HG02885 (cell line): Measurements from ENCODE around the gene C6orf132.

Experiments
- ATAC-seq: cut with Tn5 transposase; IDR thresholded peaks from one replicate; pipeline ENCODE4 v1.9.1; 2021; ENCODE audit warnings: mild to moderate bottlenecking; ENCODE audit not compliant: unreplicated experiment, poor library complexity

C6orf132 gene

DNA sequence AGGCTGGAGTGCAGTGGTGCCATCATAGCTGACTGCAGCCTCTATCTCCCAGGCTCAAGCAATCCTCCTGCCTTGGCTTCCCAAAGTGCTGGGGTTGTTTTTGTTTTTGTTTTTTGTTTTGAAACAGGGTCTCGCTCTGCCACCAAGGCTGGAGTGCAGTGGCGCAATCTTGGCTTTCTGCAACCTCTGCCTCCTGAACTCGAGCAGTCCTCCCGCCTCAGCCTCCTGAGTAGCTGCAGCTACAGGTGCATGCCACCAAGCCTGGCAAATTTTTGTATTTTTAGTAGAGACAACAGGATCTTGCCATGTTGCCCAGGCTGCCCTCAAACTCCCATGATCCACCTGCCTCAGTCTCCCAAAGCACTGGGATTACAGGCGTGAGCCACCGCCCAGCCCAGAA is 4.2 kb downstream of the C6orf132 start:
- no peak for ATAC-seq

DNA sequence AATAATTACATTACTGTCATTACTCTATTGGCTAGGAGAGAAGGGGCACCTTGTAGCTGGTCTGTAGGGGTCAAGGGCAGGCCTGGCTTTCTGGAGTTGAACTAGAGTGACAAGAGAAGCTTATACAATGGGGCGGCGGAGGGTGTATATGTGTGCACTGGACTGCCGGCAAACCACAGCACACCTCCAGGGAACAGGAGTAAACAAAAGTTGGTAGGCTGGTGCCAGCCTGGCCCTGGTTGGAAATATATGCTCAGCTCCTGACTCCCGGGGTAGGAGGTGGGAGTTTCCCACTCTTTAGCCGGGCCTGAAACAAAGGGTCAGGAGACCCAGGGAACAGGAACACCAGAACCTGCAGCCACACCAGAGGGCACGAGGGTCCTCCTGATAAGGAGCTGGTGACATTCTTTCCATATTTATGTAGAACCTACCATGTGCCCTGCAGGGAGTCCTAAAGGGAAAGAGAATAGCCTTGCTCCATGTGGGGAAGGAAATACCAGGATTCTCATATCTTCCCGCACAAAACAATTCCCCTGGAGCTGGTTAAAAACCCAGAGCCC is 5.1 kb downstream of the C6orf132 start:
- ATAC-seq = no peak

DNA sequence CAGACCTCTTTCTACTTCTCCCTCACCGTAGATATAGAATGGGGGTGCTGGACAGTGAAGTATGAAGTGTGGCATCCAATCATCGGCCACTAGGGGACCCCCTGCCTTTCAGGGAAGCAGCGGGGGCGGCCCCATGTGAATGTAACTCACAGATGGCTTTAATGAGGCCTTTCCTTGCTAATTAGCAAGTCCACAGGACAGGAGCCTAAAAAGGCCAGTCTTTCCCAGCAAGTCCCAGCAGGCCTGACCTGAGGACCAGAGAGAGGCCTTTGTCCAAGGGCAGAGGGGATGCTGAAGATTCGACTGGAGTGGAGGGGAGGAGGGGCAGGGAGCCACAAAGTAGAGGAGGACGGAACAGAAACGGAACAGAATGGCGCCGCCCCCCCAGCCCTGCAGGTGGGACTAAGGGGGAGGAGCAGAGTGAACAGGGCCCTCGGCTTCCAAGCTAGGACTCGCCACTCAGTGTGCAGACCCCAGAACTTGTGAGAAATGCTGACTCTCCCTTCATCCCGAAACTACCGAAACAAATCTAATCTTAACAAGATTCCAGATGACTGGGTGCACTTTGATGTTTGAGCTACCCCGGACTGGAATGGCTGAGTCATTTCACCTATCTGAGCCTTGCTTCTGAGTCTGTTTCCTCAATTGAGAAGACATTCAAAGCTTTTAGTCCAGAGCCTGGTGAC is 5.8 kb downstream of the C6orf132 start:
- ATAC-seq = no peak

DNA sequence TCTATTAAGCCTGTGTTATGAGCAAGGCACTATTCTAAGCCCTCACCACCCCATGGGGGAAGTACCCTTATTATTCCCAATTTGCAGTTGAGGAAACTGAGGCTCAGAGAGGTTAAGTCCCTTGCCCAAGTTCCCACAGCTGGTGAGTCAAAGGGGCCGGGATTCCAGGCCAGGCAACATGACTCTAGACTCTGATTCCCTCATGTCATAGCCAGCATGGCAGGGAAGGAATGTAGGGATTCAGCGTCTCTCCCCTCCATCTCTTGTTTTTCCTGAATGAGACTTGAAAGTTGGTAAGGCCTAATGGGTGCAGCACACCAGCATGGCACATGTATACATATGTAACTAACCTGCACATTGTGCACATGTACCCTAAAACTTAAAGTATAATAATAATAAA is 6.7 kb downstream of the C6orf132 start:
- ATAC-seq = no peak

DNA sequence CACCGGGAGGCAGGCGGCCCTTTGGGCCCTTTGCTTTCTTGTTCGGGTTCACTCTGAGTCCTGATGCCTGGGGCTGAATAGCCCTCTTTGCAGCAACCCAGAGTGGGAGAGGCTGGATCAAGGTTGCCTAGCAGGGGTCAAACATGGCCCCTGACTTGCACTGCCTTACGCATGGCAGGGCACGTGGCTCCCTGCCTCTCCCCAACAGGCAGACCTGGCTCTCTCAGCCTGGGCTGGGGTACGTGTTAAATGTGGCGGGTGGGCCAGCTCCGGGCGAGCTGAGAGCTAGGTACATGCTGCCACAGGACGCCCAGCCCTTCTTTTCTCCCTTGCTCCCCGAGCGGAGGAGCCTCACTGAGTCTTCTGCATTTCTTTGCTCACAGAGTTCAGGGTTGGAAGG is 7.3 kb downstream of the C6orf132 start:
- ATAC-seq = no peak

DNA sequence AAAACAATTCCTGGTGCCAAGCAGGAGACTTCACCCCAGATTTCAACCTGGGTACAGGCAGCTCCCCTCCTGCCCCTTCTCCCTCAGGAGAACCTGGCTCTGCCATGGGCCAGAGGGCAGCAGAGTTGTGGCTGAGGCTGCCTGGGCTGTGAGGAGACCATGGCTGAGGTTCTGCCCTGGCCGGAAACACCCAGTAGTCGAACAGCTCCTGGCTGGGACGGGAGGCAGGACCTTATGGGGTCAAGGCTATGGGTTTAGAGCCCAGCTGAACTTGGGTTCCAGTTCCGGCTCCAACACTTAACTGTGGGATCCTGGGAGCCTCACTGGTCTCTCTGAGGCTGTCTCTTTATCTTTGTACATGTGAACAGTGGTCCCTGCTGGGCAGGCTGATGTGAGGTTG is 8.5 kb downstream of the C6orf132 start:
- no peak for ATAC-seq

DNA sequence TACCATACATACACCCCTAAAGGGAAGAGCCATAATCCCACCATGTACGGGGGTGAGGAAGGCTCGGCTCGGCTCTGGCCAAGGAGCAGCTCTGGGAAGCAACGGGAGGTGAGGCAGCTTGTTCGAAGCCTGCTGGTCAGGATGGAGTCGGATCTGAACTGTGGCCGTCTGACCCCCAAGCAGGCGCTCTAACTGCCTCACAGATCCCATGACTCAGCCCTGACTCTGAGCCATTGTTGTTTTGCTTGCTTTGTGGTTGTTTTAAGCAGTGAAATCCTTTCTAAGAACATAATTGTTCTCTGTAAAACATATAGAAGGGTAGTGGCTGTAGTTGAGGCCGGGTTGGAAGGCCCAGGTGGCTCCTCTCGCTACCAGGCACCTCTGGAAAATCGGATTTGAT is 10.9 kb downstream of the C6orf132 start:
- ATAC-seq = no peak

DNA sequence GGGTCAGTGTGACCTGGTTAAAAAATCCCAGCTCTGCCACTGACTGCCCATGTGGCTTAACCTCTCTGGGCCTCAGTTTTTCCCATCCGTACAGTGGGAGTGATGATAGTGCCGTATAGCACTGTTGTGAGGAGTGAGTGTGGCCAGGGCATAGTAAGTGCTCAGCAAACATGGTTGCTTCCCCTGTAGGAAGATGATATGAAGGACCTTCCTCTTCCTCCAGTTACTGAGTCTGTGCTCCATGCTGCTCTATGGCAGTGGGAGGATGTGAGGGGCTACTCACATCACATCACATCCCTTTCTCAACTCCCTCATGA is 13.1 kb downstream of the C6orf132 start:
- no peak for ATAC-seq

DNA sequence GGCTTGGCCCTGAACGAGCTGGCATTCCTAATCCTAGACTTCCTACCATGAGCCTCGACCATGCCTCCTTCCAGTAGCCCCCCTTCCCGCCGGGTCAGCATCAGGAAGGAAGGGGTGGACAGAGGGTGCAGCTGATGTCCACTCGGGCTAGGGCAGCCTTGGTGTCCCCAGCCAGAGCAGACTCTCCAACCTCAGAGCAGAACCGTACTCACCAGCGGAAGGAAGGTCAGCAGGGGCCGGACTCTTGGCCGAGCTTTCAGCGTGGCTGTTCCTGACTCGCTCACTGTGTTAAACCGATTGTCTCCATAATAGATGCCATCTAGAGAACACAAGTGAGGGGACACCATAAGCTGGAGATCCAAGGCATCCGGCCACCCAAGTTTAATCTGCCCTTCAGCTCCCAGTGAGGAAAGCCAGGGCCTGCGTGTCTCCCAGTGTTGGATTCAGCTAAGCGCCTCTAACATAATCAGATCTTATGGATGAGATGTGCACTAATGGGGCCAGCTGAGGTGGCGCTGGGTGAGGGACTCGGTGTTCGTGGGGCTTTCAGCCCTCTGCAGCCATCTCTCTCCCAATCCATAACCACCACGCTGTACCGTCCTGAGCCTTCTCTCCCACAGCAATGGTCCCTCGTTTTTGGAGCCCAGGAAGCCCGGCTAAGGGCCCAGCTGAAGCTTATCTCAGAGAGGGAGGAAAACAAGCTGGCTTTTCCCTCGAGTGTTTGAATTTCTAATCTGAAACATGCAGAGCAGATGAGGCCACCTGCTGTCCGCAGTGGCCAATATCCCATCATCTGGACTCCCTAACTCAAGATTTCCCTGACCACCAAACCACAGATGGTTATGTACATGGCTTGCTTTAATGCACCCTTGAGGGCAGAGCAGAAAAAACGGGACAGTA is 13.7 kb downstream of the C6orf132 start:
- no peak for ATAC-seq

DNA sequence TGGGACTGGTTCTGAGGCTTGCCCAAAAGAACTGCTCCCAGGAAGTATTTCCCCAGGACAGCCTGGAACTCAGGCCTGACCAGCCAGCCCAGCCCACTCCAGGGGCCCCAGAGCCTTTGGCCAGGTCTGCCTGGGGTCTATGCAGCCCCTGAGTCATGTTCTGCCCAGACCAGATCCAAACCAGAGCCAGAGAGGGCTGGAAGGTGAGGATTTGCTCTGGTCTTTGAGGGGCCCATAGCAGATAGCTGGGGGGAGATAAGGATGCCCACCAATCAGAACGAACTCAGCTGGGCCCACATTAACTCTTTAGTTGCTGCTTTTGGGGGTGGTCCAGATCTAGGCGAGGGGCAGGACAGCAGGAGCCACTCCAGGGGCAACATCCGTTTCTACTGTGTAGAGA is 16.8 kb downstream of the C6orf132 start:
- ATAC-seq = no peak

DNA sequence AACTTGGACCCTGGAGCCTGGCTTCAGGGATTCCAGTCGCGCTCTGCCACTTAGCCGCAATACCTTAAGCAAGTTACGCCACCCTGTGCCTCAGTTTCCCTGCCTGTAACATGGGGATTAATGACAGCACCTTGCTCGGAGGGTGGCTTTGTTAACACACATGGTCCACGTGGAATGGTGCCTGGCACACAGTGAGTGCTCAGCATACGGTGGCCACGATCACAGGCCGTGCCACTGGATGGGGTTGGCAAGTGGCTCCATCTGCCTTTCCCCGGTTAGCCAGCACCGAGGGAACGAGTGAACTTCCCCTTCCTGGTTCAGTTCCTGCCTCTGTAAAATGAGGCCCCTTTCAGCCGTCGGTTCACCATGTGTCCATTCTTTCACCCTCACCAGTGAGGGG is 17.2 kb downstream of the C6orf132 start:
- no peak for ATAC-seq

DNA sequence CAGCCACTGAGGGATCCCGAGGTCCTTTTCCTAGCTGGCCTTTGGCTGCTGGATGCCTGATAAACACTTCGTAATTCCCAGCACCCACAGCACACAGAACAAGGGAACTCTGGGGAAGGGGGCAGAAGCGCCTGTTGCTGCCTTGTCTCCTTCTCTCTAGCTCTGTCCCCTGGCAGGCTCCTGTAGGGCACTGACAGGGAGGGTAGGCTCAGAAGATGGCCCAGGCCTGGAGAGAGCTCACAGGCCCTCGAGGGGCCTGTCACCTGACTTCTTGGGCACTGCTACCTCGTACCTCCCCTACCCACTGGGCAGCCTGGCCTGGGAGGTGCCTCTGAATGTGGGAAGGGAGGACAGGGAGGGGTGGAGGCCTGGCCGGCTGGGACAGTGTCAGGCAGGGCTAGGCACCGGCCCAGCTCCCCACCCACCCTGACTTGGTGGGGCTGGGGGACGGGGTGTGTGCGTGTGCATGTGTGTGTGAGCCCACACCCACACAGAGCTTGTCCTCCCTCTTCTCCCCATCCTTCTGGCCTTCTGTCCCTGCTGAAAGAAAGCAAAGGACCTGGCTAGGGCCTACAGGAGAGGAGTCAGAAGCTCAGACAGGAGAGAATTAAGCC is 18.1 kb downstream of the C6orf132 start:
- ATAC-seq = no peak

DNA sequence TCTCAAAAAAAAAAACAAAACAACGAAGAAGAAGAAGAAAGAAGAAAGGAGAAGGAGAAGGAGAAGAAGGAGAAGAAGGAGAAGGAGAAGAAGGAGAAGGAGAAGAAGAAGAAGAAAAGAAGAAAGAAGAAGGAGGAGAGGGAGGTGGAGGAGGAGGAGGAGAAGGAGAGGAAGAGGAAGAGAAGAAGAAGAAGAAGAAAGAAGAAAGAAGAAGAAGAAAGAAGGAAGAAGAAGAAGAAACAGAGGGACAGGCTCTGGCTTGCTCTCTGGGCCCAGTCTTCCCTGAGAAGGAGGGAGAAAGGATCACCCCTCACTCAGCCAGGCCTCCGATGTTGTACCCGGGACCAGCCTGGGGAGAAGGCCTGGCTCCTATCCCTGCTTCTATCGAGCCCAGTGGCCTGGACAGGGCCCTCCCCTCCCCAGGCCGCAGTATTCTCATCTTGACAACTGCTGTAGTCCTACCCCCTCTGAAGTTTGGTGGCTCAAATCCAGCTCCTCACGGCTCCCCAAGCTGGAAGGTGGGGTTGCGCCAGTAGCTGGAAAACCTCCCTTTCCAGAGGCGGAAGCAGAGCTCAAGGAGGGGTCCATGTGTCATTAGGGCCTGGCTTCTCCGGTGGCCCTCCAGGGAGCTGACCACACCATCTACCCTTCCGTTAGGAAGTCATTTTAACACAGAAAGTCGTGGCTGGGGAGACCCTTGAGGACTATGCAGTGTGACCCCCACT is 18.9 kb downstream of the C6orf132 start:
- no peak for ATAC-seq

DNA sequence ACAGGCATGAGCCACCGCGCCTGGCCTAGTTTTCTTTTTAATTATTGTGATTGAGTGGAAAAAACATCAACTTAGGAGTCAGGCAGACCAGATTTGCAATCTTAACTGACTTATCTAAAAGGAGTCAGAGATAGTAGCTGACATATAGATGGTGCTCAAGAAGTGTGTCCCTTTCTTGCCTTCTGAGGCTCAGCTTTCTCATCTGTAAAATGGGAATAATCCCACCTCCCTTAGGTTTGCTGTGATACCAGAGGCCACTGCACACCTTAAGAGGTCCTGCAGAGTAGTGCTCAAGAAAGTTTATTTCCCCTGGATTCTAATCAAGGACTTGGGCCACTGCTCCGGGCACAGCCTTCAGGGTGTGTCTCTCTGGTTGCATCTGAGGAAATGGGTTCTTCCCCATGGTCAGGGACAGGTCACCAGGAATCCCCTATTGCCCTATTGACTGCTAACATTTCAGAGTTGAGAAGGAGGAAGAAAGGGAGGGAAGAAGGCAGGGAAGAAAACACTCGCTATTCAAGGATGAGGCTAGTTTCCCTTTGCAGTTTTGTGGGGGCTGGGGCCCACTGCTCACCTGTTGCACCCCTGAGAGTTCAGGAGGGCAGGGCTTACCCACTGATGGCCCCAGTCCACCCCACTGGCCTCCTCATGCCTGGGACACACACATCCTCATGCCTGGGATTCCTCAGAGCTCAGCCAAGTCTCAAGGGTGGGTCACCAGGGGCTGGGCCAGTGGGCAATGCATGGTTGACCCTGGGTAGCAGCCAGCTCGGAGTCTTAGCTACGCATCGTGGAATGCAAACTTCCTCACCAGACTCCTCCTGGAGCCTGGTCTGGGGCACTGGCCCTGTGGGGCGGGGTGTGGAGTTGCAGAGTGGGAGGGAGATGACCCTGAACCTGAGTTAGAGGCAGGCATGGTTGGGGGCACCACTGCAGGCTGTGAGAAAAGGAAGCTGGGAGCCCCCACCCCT is 21.2 kb downstream of the C6orf132 start:
- ATAC-seq = no peak

DNA sequence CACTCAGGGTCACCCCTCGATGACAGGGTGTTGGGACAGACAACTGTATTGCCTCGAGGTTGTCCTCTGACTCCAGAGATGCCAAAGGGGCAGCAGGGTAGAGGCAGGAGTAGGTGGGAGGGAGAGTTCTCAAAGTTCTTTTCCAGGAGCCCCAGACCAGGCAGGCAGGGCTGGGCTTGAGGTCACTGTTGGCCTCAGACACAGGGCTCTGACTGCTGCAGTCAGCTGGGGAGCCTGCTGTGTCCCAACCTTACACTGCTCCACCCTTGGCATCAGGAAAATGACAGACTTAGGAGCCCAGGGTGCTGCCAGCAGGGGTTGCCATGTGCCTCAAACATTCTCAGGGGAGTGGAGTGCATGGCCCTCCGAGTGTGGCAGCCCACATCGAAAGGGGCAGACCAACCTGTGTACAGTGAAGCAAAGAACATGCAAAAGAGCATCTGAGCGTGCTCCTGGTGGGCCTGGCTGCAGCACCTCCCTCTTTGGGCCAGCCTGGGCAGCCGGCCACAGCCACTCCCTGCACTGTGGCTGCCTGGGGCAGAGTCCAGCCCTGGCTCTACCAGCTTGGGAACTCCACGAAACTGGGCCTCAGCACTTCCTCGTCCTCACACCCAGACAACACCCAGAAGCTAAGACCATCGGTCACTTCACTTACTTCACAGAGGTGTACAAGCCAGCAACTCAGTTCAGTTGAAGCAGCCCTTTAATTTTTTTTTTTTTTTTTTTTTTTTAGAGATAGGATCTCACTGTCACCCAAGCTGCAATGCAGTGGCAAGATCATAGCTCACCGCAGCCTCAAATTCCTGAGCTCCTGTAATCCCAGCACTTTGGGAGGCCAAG is 24.0 kb downstream of the C6orf132 start:
- ATAC-seq = no peak

DNA sequence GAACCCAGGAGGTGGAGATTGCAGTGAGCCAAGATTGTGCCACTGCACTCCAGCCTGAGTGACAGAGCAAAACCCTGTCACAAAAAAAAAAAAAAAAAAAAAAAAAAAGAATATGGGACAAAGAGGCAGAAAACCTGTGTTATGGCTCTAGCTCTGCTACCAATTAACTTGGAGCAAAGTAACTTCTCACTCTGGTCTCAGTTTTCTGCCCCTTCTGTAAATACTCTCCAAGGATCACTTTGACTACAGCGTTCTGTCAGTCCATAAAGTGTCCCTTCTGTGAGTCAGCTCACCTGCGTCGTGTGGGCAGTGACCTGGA is 24.6 kb downstream of the C6orf132 start:
- no peak for ATAC-seq

DNA sequence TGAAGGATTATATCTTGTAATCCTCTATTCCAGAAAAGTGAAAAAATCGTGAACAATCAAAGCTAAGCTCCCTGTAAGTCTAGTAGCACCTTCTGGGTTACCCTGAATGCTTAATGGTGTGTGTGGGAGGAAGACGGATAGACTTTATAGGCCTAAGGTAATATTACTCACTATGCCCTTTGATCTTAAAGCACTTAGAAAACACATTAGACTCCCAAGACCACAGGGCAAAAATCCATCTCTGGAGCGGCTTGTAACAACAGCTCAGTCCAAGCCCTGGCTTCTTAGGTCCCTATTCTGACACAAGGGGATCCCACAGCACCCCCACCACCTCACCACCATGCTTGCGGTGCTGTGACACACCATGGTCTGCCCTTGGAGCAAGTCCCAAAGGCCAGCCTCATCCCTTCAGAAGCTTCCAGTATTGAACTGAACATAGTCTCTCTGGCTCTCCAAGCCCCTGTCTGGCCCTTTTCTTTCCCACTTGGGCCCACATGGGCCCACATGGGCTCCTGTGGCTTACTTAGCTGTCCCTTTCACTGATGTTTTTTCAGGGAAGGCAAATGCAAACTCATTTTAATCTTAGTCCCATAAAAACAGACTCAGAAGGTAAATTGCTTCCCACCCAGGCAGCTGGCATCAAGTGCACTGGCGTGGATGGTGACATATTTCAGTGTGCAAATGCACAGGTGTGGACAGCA is 28.3 kb downstream of the C6orf132 start:
- no peak for ATAC-seq

DNA sequence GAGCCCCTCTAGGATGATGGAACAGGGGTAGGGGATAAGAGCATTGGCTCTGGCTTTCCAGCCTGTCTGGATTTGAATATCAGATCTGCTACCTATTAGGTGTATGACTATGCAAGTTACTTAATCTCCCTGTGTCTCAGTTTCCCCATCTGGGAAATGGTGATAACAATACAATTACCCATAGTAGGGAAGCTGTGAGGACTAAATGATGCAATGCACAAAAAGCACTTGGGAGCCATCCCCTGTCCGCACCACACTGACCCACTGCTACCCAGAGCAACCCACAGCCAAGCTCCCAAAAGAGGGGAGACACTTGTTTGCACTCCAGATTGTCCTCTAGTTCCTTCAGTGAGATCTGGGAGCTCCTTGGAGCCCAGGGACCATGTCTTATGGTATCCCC is 30.1 kb downstream of the C6orf132 start:
- ATAC-seq = no peak
